ENCODE measurements around the gene HPSE2. TPM values are rescaled to one million over a fixed set of nuclear protein-coding genes. Genes with fewer than 3 reads are reported as not detected.

Gene HPSE2
- total RNA-seq, 1 donor = 5.6 TPM

DNA sequence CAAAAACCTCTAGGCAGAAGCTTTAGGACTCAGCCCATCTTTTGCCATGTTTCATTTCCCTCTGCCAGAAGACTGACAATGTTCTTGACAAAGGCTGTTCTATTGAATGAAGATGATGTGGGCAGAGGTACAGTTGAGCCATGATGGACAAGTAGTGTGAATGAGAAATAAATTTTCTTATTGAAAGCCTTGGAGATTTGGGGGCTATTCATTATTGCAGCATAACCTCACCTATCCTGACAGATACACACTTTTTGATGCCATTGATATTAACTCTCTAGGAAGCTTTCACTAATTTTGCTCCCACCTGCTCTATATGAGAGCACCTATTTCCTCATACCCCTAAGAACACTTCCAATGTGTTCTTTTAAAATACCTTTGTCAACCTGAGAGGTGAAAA, 752.0 kb downstream of the HPSE2 start:
- H3K4me3 ChIP-seq (ENCODE audit: low read depth, low read length) = no peak overlapping the region
- TF ChIP-seq, protein P1, sequence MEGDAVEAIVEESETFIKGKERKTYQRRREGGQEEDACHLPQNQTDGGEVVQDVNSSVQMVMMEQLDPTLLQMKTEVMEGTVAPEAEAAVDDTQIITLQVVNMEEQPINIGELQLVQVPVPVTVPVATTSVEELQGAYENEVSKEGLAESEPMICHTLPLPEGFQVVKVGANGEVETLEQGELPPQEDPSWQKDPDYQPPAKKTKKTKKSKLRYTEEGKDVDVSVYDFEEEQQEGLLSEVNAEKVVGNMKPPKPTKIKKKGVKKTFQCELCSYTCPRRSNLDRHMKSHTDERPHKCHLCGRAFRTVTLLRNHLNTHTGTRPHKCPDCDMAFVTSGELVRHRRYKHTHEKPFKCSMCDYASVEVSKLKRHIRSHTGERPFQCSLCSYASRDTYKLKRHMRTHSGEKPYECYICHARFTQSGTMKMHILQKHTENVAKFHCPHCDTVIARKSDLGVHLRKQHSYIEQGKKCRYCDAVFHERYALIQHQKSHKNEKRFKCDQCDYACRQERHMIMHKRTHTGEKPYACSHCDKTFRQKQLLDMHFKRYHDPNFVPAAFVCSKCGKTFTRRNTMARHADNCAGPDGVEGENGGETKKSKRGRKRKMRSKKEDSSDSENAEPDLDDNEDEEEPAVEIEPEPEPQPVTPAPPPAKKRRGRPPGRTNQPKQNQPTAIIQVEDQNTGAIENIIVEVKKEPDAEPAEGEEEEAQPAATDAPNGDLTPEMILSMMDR (IDR thresholded peaks at IDR 0.05; ENCODE audit: insufficient read depth, low read depth, low read length) = no peak
- DNase-seq (ENCODE audit: low read depth) = no peak

DNA sequence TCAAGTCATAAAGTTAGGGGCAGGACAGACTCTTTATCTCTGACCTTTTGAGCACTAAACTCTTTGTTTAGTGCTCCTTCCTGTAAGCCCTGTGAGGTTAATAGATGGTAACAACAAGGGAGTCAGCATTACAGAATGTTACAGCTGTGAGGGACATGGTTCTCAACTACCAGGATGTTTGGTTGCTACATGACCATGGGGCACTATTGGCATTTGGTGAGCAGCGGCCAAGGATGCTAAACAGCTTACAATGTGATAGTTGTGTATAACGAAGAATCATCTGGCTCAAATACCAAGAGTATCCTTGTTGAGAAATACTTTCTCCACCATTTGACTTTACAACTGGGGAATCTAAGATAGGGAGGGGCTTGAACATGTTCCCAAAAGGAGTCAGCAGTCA, 753.6 kb downstream of the HPSE2 start:
- TF ChIP-seq, protein P1 (IDR thresholded peaks at IDR 0.05; ENCODE audit: insufficient read depth, low read depth, low read length) = no peak
- no peak overlapping the region for H3K4me3 ChIP-seq (ENCODE audit: low read depth, low read length)
- peak; percentile 47 for DNase-seq (ENCODE audit: low read depth)

DNA sequence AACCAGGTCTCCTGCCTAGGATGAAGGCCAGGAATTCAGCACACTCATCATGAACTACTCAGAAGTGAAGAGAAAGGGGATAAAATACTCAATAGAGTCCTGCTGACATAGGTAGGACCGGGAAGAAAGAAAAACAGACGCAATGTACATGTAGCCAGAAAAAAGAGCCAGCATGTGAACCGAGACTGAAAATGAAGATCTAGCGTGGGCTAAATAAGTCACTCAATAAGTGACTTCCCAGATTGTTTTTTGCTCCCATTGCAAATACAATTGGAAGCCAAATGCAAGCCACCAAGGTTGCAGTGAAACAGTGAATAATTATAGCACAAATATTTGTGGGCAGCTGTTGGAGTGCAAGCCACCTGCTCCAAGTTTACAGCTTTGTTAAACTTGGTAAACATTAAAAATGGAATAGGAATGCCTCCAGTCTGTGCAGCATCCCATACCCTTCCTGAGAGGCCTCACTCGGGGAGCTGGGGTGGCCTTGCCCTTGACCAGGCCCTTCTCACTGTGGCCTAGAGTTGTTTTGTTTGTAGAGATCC, 754.2 kb downstream of the HPSE2 start:
- TF ChIP-seq, protein P1 (IDR thresholded peaks at IDR 0.05; ENCODE audit: insufficient read depth, low read depth, low read length) = no peak
- DNase-seq (ENCODE audit: low read depth) = no peak
- H3K4me3 ChIP-seq (ENCODE audit: low read depth, low read length) = no peak overlapping the region

DNA sequence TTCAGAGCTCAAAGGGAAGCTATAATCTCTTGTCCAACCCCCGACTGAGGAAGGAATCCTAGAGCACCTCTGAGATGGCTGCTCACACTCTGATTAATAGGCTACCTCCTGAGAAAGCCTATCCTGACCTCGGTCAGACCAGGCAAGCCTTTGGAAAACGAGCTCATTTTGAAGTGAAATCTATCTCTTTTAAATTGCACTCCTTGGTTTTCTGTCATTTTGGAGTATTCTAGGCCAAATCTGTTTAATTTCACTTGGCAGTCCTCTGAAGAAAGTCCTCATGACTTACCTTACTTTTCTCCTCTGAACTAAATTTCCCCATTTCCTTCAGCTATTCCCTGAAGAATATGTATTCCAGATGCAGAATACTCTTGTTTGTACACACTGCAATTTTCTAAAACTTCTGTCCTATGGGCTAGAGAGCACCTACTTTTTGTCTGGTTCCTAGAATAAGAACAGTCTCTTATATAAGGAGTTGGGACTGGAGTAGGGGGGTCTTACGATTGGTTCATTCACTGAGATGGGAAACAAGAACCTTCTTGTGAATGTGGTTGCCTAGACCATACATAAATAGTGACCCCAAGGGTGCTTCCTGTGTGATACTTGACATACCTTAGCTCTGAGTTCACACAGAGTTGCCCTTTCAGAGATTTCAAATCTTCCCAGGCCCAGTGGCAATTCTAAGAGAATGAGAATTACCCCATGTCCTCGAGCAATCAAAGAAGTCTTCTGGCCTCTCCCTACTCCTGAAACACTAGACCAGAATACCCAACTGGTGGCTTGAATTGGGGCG, 757.0 kb downstream of the HPSE2 start:
- no peak overlapping the region for H3K4me3 ChIP-seq (ENCODE audit: low read depth, low read length)
- DNase-seq (ENCODE audit: low read depth) = no peak
- TF ChIP-seq, protein P1 (IDR thresholded peaks at IDR 0.05; ENCODE audit: insufficient read depth, low read depth, low read length) = no peak

DNA sequence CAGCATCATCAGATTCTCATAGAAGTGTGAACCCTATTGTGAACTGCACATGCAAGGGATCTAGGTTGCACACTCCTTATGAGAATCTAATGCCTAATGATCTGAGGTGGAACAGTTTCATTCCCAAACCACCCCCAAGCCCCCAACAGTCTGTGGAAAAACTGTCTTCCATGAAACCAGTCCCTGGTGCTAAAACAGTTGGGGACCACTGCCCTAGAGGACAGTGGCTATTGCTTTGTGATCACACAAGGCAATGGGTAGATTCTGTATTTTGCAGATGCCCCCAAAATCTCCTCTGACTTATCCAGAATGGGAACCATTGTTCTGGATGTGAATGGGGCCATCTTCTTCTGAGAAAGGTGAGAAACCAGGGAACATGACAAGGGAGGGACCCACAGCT, 757.8 kb downstream of the HPSE2 start:
- TF ChIP-seq, protein P1 (IDR thresholded peaks at IDR 0.05; ENCODE audit: insufficient read depth, low read depth, low read length) = no peak
- no peak overlapping the region for H3K4me3 ChIP-seq (ENCODE audit: low read depth, low read length)
- DNase-seq (ENCODE audit: low read depth) = no peak

DNA sequence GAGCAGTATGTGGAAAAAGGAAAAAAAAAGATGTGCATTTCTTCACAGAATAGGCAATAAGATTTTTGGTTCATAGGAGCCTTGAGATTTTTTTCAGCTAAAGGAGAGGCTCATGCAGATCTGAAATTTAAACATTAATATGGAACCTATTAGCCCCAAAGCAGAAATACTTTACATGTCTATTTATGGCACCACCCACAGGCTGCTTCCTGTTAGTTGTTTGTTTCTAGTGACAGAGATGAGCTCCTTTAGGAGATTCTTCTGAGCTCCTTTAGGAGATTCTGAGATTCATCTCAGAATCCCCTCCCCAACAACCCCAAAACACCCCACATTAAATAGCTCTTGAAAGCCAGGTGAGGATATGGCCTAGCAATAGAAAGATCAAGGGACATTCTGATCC, 761.0 kb downstream of the HPSE2 start:
- no peak overlapping the region for H3K4me3 ChIP-seq (ENCODE audit: low read depth, low read length)
- DNase-seq (ENCODE audit: low read depth) = no peak
- TF ChIP-seq, protein P1 (IDR thresholded peaks at IDR 0.05; ENCODE audit: insufficient read depth, low read depth, low read length) = no peak
